ENCODE results near the gene TLE5.
"Not testable (repeated sequence)": the region's sequence is repeated elsewhere in the genome, so short reads cannot be mapped to it uniquely, and the experiment has no call there.

Gene TLE5

GRCh38 chr19:3039125-3039524, 23.2 kb downstream of the TLE5 start:
- no peaks in the 10 kb centered on the region for H3K9me3 ChIP-seq (ENCODE audit: control insufficient read depth, low read length)
- H3K27me3 ChIP-seq (replicated peaks; ENCODE audit: control insufficient read depth, insufficient read depth, low read length), result no peaks in the 10 kb centered on the region
- peaks cover 11% of the 10 kb centered on the region for H3K4me1 ChIP-seq (ENCODE audit: control insufficient read depth, insufficient read depth, low read length)
- H3K36me3 ChIP-seq (ENCODE audit: control insufficient read depth, insufficient read depth, low read length, severe bottlenecking), result no peaks in the 10 kb centered on the region
- no peak overlapping the region for H3K4me3 ChIP-seq (ENCODE audit: low read length)
- H3K9ac ChIP-seq (ENCODE audit: low read length), result no peak overlapping the region
- no peak for DNase-seq (ENCODE audit: low read depth)

DNA sequence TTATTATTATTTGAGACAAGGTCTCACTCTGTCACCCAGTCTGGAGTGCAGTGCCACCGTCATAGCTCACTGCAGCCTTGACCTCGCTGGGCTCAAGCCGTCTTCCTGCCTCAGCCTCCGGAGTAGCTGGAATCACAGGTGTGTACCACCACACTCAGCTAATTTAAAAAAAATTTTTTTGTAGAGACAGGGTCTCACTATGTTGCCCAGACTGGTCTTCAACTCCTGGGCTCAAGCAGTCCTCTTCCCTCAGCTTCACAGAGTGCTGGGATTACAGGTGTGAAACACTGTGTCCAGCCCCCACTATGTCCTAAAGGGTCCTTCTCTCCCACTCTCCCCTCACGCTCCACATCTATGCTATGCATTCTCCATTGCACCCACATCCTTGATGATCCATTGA, 24.1 kb downstream of the TLE5 start:
- no peaks in the 10 kb centered on the region for H3K9me3 ChIP-seq (ENCODE audit: control insufficient read depth, low read length)
- no peaks in the 10 kb centered on the region for H3K36me3 ChIP-seq (ENCODE audit: control insufficient read depth, insufficient read depth, low read length, severe bottlenecking)
- DNase-seq (ENCODE audit: low read depth), result no peak
- H3K27me3 ChIP-seq (replicated peaks; ENCODE audit: control insufficient read depth, insufficient read depth, low read length), result peaks cover 4% of the 10 kb centered on the region
- no peak overlapping the region for H3K9ac ChIP-seq (ENCODE audit: low read length)
- H3K4me1 ChIP-seq (ENCODE audit: control insufficient read depth, insufficient read depth, low read length), result peaks cover 11% of the 10 kb centered on the region
- H3K4me3 ChIP-seq (ENCODE audit: low read length), result no peak overlapping the region

- H3K36me3 ChIP-seq (ENCODE audit: control insufficient read depth, insufficient read depth, low read length, severe bottlenecking); DNase-seq (ENCODE audit: low read depth); H3K9ac ChIP-seq (ENCODE audit: low read length); H3K27me3 ChIP-seq (replicated peaks; ENCODE audit: control insufficient read depth, insufficient read depth, low read length); H3K9me3 ChIP-seq (ENCODE audit: control insufficient read depth, low read length); H3K4me3 ChIP-seq (ENCODE audit: low read length): not testable (repeated sequence)
- peaks cover 11% of the 10 kb centered on the region for H3K4me1 ChIP-seq (ENCODE audit: control insufficient read depth, insufficient read depth, low read length)
Measured at GRCh38 chr19:3036977-3037544, 25.2 kb downstream of the TLE5 start.

DNA sequence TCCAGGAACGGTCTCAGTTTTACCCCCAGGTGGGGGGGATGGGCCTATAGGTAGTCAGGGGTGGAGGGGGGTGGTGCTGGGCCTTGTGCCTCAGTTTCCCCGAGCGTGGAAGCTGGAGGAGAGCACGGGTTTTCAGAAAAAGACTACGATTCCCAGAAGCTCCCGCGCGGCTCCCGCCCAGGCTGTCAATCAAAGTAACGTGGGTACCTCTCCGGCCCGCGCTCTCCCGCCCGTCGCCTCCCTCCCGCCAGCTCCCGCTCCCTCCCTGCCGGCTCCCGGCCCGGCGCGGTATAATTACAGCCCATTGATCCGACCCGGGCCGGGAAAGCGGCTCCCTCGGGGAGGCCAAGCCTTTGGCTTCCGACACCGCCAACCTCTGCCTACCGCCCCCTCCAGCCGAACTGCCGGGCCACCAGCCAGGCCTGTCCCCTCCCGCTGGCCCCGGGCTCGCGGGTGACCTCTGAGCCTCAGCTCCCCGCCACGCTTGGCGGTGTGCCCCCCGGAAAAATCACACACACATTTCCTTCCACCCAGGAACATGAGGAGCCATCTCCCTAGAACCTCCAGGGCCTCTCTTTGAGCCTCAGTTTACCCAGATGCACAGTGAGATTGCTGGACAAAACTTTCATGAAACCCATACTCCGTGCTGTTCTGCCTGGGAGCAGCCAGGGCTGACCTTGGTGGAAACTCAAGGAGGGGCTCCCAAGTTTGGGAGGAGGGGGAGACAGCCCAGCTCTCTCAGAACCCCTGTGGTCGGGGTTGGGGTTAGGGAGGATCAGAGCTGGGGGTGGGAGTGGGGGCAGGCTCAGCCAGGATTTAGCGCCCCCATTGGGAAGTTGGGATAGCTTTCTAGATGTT, 25.9 kb downstream of the TLE5 start:
- peak overlapping the region; percentile 80 for H3K4me3 ChIP-seq (ENCODE audit: low read length)
- H3K27me3 ChIP-seq (replicated peaks; ENCODE audit: control insufficient read depth, insufficient read depth, low read length), result peaks cover 4% of the 10 kb centered on the region
- peak overlapping the region; percentile 51 for H3K9ac ChIP-seq (ENCODE audit: low read length)
- no peaks in the 10 kb centered on the region for H3K9me3 ChIP-seq (ENCODE audit: control insufficient read depth, low read length)
- DNase-seq (ENCODE audit: low read depth), result peak; percentile 97
- no peaks in the 10 kb centered on the region for H3K36me3 ChIP-seq (ENCODE audit: control insufficient read depth, insufficient read depth, low read length, severe bottlenecking)
- H3K4me1 ChIP-seq (ENCODE audit: control insufficient read depth, insufficient read depth, low read length), result peaks cover 11% of the 10 kb centered on the region

DNA sequence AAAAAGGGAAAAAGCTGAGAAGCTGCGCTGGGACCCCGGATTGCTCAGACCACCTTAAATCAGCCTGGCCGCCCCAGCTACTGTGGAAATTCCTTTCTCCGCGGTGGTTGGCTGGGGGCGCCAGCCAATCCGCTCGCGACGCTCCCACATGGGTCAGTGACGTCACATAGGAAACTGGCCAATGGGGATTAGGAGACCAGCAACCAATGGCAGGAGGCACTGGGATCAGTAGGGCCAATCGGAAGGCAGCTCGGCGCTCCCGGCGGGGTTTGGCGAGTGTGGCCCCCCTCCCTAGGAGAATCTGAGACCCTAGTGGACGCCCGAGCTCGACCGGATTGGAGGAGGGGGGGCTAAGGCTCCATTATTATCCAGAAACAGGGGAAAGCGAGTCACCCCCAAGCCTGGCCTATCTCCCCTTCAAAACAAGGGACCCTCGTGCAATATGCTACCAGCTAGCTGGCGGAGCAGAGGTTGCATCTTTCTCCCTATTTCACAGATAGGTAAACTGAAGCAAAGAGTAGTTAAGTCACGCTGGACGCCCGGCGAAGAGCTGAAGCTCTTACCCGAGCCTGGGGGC, 26.7 kb downstream of the TLE5 start:
- peaks cover 4% of the 10 kb centered on the region for H3K27me3 ChIP-seq (replicated peaks; ENCODE audit: control insufficient read depth, insufficient read depth, low read length)

GRCh38 chr19:3034656-3035541, 27.4 kb downstream of the TLE5 start:
- peak overlapping the region; percentile 80 for H3K4me3 ChIP-seq (ENCODE audit: low read length)
- peaks cover 11% of the 10 kb centered on the region for H3K4me1 ChIP-seq (ENCODE audit: control insufficient read depth, insufficient read depth, low read length)
- H3K9ac ChIP-seq (ENCODE audit: low read length), result peak overlapping the region; percentile 84
- no peaks in the 10 kb centered on the region for H3K9me3 ChIP-seq (ENCODE audit: control insufficient read depth, low read length)
- H3K36me3 ChIP-seq (ENCODE audit: control insufficient read depth, insufficient read depth, low read length, severe bottlenecking), result no peaks in the 10 kb centered on the region
- DNase-seq (ENCODE audit: low read depth), result peak; percentile 41
- peaks cover 11% of the 10 kb centered on the region for H3K27me3 ChIP-seq (replicated peaks; ENCODE audit: control insufficient read depth, insufficient read depth, low read length)

More for the DNA sequence above, 26.7 kb downstream of the TLE5 start:
- peak overlapping the region; percentile 80 for H3K4me3 ChIP-seq (ENCODE audit: low read length)
- H3K9ac ChIP-seq (ENCODE audit: low read length), result peak overlapping the region; percentile 84
- peak; percentile 100 for DNase-seq (ENCODE audit: low read depth)
- H3K4me1 ChIP-seq (ENCODE audit: control insufficient read depth, insufficient read depth, low read length), result peaks cover 11% of the 10 kb centered on the region
- no peaks in the 10 kb centered on the region for H3K36me3 ChIP-seq (ENCODE audit: control insufficient read depth, insufficient read depth, low read length, severe bottlenecking)
- H3K9me3 ChIP-seq (ENCODE audit: control insufficient read depth, low read length), result no peaks in the 10 kb centered on the region

DNA sequence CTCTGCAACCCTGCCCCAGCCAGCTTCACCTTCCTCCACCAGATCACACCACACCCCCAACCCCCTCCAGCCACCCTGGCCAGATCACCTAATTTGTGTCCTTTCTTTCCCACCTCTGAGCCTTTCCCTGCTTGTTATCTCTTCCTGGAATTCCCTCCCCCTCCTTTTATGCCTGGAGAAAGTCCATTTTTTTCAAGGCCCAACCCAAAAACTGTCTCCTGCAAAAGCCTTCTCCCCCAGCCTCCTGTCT, 28.0 kb downstream of the TLE5 start:
- Histone ChIP-seq H3K27me3 (replicated peaks; ENCODE audit: control insufficient read depth, insufficient read depth, low read length) (peaks cover 15% of the 10 kb centered on the region), H3K9ac (ENCODE audit: low read length) (peak overlapping the region; percentile 84), H3K36me3 (ENCODE audit: control insufficient read depth, insufficient read depth, low read length, severe bottlenecking) (no peaks in the 10 kb centered on the region), H3K4me1 (ENCODE audit: control insufficient read depth, insufficient read depth, low read length) (peaks cover 11% of the 10 kb centered on the region), H3K9me3 (ENCODE audit: control insufficient read depth, low read length) (no peaks in the 10 kb centered on the region), H3K4me3 (ENCODE audit: low read length) (no peak overlapping the region)
- DNase-seq (ENCODE audit: low read depth), result no peak

DNA sequence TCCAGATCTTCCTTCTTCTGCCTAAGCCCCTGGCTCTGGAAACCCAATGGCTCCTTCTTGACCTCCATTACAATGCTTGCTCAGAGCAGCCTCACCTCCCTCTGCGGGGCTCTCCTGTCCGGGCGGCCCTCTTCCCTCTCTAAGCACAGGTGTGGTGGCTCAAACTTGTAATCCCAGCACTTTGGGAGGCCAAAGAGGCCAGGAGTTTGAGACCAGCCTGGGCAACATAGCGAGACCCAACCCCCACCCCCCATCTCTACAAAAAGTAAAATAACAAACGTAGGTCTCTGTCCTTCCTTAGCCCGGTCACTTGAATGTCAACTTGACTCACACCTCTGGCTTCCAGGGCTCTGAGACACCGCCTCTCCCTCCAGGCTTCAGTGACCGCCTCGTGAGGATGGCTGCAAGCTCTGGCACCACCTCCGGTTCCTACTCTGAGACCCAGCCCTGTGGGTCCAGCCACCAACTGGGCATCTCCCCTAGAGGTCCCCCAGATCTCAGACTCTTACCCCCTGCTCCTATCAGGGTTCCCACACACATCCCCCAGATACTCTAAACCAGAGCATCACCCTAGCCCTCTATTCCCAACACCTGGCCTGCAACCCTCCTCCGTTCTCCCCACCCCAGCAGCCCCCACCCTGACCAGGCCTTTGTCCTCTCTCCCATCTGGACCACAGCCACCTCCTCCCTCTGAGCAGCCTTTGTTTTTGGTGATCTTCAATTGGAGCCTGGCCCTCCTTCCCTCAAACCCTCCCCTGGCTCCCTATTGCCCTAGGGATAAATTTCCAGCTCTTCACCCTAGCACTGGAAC, 28.5 kb downstream of the TLE5 start:
- no peak for DNase-seq (ENCODE audit: low read depth)
- Histone ChIP-seq H3K27me3 (replicated peaks; ENCODE audit: control insufficient read depth, insufficient read depth, low read length) (peaks cover 15% of the 10 kb centered on the region), H3K36me3 (ENCODE audit: control insufficient read depth, insufficient read depth, low read length, severe bottlenecking) (no peaks in the 10 kb centered on the region), H3K9ac (ENCODE audit: low read length) (no peak overlapping the region), H3K4me3 (ENCODE audit: low read length) (no peak overlapping the region), H3K4me1 (ENCODE audit: control insufficient read depth, insufficient read depth, low read length) (peaks cover 11% of the 10 kb centered on the region), H3K9me3 (ENCODE audit: control insufficient read depth, low read length) (no peaks in the 10 kb centered on the region)

DNA sequence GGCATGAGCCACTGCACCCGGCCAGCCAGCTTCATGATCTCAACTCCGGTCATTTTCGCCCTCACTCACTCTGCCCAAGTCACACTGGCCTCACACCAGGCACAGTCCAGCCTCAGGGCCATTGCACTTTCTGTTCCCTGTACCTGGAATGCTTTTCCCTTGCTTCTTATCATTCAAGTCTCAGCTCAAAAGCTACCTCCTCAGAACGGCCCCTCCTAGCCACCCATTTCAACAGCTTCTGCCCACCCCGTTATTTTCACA, 30.8 kb downstream of the TLE5 start:
- peaks cover 11% of the 10 kb centered on the region for H3K4me1 ChIP-seq (ENCODE audit: control insufficient read depth, insufficient read depth, low read length)
- H3K27me3 ChIP-seq (replicated peaks; ENCODE audit: control insufficient read depth, insufficient read depth, low read length), result peaks cover 25% of the 10 kb centered on the region
- H3K4me3 ChIP-seq (ENCODE audit: low read length), result no peak overlapping the region
- H3K9me3 ChIP-seq (ENCODE audit: control insufficient read depth, low read length), result no peaks in the 10 kb centered on the region
- no peak overlapping the region for H3K9ac ChIP-seq (ENCODE audit: low read length)
- DNase-seq (ENCODE audit: low read depth), result no peak
- H3K36me3 ChIP-seq (ENCODE audit: control insufficient read depth, insufficient read depth, low read length, severe bottlenecking), result no peaks in the 10 kb centered on the region

DNA sequence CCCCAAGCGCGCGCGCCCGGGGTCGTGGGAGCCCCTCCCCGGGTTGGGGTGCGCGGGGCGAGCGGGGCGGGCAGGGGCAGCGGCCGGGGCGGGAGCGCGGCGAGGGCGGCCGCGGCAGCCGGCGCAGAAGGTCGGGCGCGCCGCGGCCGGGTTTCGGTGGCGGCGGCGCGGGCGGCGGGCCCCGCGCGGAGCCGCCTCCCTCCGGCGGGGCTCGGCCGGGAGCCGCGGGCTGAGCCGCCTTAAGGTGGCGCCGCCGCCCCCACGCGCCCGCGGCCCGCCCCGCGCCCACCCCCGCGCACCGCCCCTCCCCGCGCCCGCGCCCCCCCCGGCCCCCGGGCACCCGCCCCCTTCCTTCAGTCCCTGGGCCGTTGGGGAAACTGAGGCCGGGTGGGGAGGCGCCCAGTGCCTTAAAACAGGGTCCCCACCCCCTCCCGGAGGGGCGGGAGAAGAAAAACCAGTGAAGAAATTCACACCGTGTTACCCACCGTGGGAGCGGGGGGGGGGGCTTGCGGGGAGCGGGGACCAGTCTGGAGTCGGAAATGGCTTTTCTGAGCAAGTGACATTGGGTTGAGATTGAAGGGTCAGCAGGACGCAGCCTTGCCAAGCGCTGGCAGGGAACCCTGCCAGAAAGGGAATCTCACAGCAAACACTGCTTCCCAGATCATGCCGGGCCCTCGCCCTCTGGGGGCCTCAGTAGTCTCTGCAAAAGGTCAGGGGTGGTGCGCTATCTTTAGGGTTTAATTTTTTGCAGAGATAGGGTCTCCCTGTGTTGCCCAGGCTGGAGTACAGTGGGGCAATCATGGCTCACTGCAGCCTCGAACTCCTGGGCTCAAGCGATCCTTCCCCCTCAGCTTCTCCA, 33.0 kb downstream of the TLE5 start, which contains the start of gene TLE2:
TSS of gene TLE2 (minus strand) at position 216 of the 859 bp plus-strand sequence. CDS start 376 bp downstream, outside the sequence.
- Histone ChIP-seq H3K4me3 (ENCODE audit: low read length) (peak within 1 kb of the TSS; percentile 66), H3K36me3 (ENCODE audit: control insufficient read depth, insufficient read depth, low read length, severe bottlenecking) (no peaks in the 10 kb centered on the region), H3K9me3 (ENCODE audit: control insufficient read depth, low read length) (no peaks in the 10 kb centered on the region), H3K27me3 (replicated peaks; ENCODE audit: control insufficient read depth, insufficient read depth, low read length) (peaks cover 27% of the 10 kb centered on the region), H3K4me1 (ENCODE audit: control insufficient read depth, insufficient read depth, low read length) (peaks cover under 1% of the 10 kb centered on the region), H3K9ac (ENCODE audit: low read length) (peak within 1 kb of the TSS; percentile 72)
- DNase-seq (ENCODE audit: low read depth), result peak; percentile 59

All from adipocyte (in vitro differentiated cells).